NCI-H1105 (cell line): ENCODE data around the gene TMED8.
"Not testable (repeated sequence)": the region's sequence is repeated elsewhere in the genome, so short reads cannot be mapped to it uniquely, and the experiment has no call there.

Source experiments
- DNase-seq: peaks from one replicate; lab custom pipeline; 2025; lab: John Stamatoyannopoulos, UW

The TMED8 gene

GRCh38 chr14:77376771-77377501 is at the start of gene TMED8, which contains the start of gene SAMD15:
TMED8 (minus strand) TSS chr14:77377094; CDS start chr14:77377053, 41 bp downstream.
SAMD15 (plus strand) TSS chr14:77377379; CDS start chr14:77377419, 40 bp downstream.
- DNase-seq = peak; percentile 84

GRCh38 chr14:77426396-77426795 is 49.5 kb upstream of the TMED8 start:
- no peak for DNase-seq

- DNase-seq = no peak
Measured at GRCh38 chr14:77424862-77425261, 48.0 kb upstream of the TMED8 start.

GRCh38 chr14:77423423-77423822 is 46.5 kb upstream of the TMED8 start, which contains the start of gene NOXRED1:
NOXRED1 (minus strand) TSS chr14:77423523; CDS start chr14:77422889, 634 bp downstream.
- DNase-seq = no peak

- DNase-seq = no peak
Measured at GRCh38 chr14:77421201-77421600, 44.3 kb upstream of the TMED8 start.

- no peak for DNase-seq
Measured at GRCh38 chr14:77416836-77417235, 39.9 kb upstream of the TMED8 start.

GRCh38 chr14:77416098-77416497 is 39.2 kb upstream of the TMED8 start:
- not testable (repeated sequence) for DNase-seq

GRCh38 chr14:77415403-77416030 is 38.6 kb upstream of the TMED8 start:
- not testable (repeated sequence) for DNase-seq

GRCh38 chr14:77409131-77409533 is 32.2 kb upstream of the TMED8 start:
- DNase-seq = no peak

- no peak for DNase-seq
Measured at GRCh38 chr14:77407158-77407557, 30.3 kb upstream of the TMED8 start.

- DNase-seq = no peak
Measured at GRCh38 chr14:77406718-77407117, 29.8 kb upstream of the TMED8 start.

- no peak for DNase-seq
Measured at GRCh38 chr14:77406086-77406485, 29.2 kb upstream of the TMED8 start.

- DNase-seq = no peak
Measured at GRCh38 chr14:77403768-77404167, 26.9 kb upstream of the TMED8 start.

GRCh38 chr14:77400216-77400615 is 23.3 kb upstream of the TMED8 start:
- no peak for DNase-seq

- DNase-seq = no peak
Measured at GRCh38 chr14:77390188-77390587, 13.3 kb upstream of the TMED8 start.

- no peak for DNase-seq
Measured at GRCh38 chr14:77378701-77379100, 1.8 kb upstream of the TMED8 start.

- no peak for DNase-seq
Measured at GRCh38 chr14:77377502-77377844, 579 bp upstream of the TMED8 start.

GRCh38 chr14:77375973-77376770 is 722 bp downstream of the TMED8 start:
- no peak for DNase-seq

GRCh38 chr14:77375164-77375950 is 1.5 kb downstream of the TMED8 start:
- no peak for DNase-seq

GRCh38 chr14:77372304-77372841 is 4.5 kb downstream of the TMED8 start:
- no peak for DNase-seq

GRCh38 chr14:77369285-77369684 is 7.6 kb downstream of the TMED8 start:
- DNase-seq = no peak

- no peak for DNase-seq
Measured at GRCh38 chr14:77364146-77364545, 12.7 kb downstream of the TMED8 start.
